Thyroid gland (tissue), 4 donors: ENCODE results near the gene RCOR2.

ENCODE experiments used
- CTCF ChIP-seq, 6 experiments: fragments of 200-600 bp in 3 of 6; fragments of 450-650 bp in 3 of 6; sonication (generic) in 3 of 6; IDR thresholded peaks; one replicate each; pipeline ENCODE4 v1.5.1; 2016 to 2019; ENCODE audit warnings: antibody characterized with exemption in 6 of 6, mild to moderate bottlenecking in 2 of 6, inconsistent platforms in 1 of 6, moderate library complexity in 1 of 6
- POLR2A ChIP-seq, 2 donors: fragments of 450-650 bp; IDR thresholded peaks; one replicate each; pipeline ENCODE4 v1.6.1; 2017; ENCODE audit warnings: antibody characterized with exemption in 2 of 2, mild to moderate bottlenecking in 2 of 2, moderate library complexity in 1 of 2

- no peak for TF ChIP-seq CTCF (IDR thresholded peaks at IDR 0.05)
- no peak for TF ChIP-seq POLR2A (IDR thresholded peaks at IDR 0.05)
Measured at GRCh38 chr11:63942803-63943202, 25.8 kb upstream of the RCOR2 start.
